Measurements from ENCODE around the gene NUP210.

GRCh38 chr3:13341229-13341905 lies 78.8 kb downstream of the NUP210 start:
- TF ChIP-seq GATA2 (IDR thresholded peaks at IDR 0.05; ENCODE audit: low read depth, low read length) (no peak), GATA3 (IDR thresholded peaks at IDR 0.05; ENCODE audit: low read depth, low read length) (no peak)
